ENCODE results near the gene KATNAL2. TPM values are rescaled to one million over a fixed set of nuclear protein-coding genes. Genes with fewer than 3 reads are reported as not detected.
"Not testable (repeated sequence)": the region's sequence is repeated elsewhere in the genome, so short reads cannot be mapped to it uniquely, and the experiment has no call there.

KATNAL2 gene
- total RNA-seq, 1 experiment from 2014 or later, result 2.0 TPM

DNA sequence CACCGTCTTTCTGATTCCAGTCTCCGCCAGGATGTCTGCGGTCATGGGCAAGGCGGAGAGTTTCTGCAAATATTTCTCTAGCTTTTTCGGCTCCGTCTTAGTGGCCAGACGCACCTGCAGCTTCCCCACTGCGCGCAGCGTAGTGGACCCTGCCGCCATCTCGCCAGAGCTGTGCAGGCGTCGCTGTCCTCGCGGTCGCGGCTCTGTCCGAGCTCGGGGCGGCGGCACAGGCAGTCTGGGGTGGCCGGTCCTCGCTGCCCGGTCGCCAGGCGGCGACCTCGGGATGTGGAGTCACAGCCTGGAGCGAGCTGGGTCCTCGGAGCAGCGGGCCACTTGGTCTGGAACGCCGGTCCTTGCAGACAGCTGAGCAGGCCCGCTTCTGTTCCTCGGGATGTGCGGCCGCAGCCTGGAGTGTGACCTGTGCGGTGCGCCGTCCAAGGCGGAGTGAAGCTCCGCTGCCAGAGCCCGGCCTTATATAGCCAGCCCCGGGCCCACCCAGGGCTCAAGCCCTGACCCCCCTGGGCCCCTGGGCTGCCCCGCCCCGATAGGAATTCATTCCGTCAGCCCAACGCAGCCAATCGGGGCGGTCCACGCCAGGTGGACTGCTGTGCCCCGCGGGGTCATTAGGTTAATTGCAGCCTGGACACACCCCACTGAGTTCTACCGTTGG lies 112.4 kb downstream of the KATNAL2 start:
- CTCF ChIA-PET; H3K36me3 ChIP-seq (ENCODE audit: low read depth, low read length); H3K9me2 ChIP-seq (replicated peaks; ENCODE audit: low read length); H4K20me1 ChIP-seq (ENCODE audit: low read length); POLR2A ChIA-PET (ENCODE audit: unreplicated experiment); intact Hi-C loops (cut with micrococcal nuclease); H3K9me3 ChIP-seq (ENCODE audit: low read length); DNase-seq; H3K4me1 ChIP-seq (ENCODE audit: insufficient read depth, low read length); H3K4me3 ChIP-seq (ENCODE audit: low read length); H3K4me2 ChIP-seq (ENCODE audit: low read length); H3K9ac ChIP-seq (ENCODE audit: low read length); H3K27ac ChIP-seq (ENCODE audit: low read length); H2AFZ ChIP-seq (ENCODE audit: low read length); H3K27me3 ChIP-seq (ENCODE audit: low read length); H3K79me2 ChIP-seq (ENCODE audit: low read length); H3F3A ChIP-seq (ENCODE audit: low read length, unreplicated experiment); ATAC-seq; BruUV-seq (replicated peaks): not testable (repeated sequence)

DNA sequence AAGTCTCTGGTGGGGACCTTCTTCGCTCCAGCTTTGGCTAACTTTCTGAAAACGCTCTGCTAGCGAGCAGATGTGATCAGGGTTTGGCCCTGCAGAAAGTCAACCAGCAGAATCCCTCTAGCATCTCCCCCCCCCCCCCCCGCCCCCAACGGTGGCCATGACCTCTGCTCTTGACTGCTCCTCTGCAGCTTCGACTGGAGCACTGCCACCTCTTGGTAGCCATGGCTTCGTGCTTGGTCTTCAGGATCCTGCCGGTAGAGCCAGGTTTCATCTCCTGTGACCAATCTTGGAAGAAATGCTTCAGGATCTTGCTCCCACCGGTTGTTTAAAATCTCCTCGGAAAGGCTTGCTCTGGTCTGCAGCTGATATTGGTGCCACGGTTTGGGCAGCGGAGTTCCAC lies 113.5 kb downstream of the KATNAL2 start:
- DNase-seq; H3K79me2 ChIP-seq (ENCODE audit: low read length); H3K9me2 ChIP-seq (replicated peaks; ENCODE audit: low read length); intact Hi-C loops (cut with micrococcal nuclease); H3K27me3 ChIP-seq (ENCODE audit: low read length); H3K4me3 ChIP-seq (ENCODE audit: low read length); H4K20me1 ChIP-seq (ENCODE audit: low read length); H3K4me1 ChIP-seq (ENCODE audit: insufficient read depth, low read length); H3K9ac ChIP-seq (ENCODE audit: low read length); CTCF ChIA-PET; ATAC-seq; H2AFZ ChIP-seq (ENCODE audit: low read length); POLR2A ChIA-PET (ENCODE audit: unreplicated experiment); H3F3A ChIP-seq (ENCODE audit: low read length, unreplicated experiment); H3K9me3 ChIP-seq (ENCODE audit: low read length); H3K36me3 ChIP-seq (ENCODE audit: low read depth, low read length); BruUV-seq (replicated peaks); H3K4me2 ChIP-seq (ENCODE audit: low read length); H3K27ac ChIP-seq (ENCODE audit: low read length): not testable (repeated sequence)

DNA sequence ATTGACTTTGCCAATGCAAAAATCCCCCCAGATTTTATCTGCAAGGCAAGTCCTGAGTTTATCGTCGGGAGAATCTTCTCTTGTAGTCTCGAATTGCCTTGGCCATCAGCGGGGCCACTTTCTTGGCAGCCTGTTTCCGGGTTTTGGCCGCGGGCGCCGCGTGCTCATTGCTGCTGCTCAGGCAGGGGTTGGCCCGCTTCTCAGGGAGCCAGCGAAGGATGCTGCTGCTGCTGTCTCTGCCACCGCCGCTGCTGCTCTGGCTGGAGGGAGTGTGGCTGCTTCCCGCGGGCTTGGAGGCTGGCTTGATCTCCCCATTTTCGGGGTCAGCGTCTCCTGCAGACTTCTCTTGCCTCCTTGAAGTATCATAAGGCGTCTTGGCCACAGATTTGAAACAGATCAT lies 115.5 kb downstream of the KATNAL2 start:
- Histone ChIP-seq H3K27me3 (ENCODE audit: low read length) (no peaks in the 10 kb centered on the region), H3F3A (ENCODE audit: low read length, unreplicated experiment) (no peaks in the 10 kb centered on the region), H3K9me3 (ENCODE audit: low read length) (no peaks in the 10 kb centered on the region), H3K4me2 (ENCODE audit: low read length) (no peak overlapping the region), H3K9ac (ENCODE audit: low read length) (no peak overlapping the region), H2AFZ (ENCODE audit: low read length) (no peak overlapping the region), H3K9me2 (replicated peaks; ENCODE audit: low read length) (no peaks in the 10 kb centered on the region), H4K20me1 (ENCODE audit: low read length) (no peaks in the 10 kb centered on the region), H3K27ac (ENCODE audit: low read length) (no peak overlapping the region), H3K36me3 (ENCODE audit: low read depth, low read length) (no peaks in the 10 kb centered on the region), H3K4me1 (ENCODE audit: insufficient read depth, low read length) (no peaks in the 10 kb centered on the region), H3K79me2 (ENCODE audit: low read length) (no peaks in the 10 kb centered on the region), H3K4me3 (ENCODE audit: low read length) (no peak overlapping the region)
- intact Hi-C loops (cut with micrococcal nuclease), result no loop called here
- ChIA-PET POLR2A (ENCODE audit: unreplicated experiment) (no interaction called here), CTCF (no interaction called here)
- ATAC-seq (no peak), DNase-seq (no peak)
- TF ChIP-seq EZH2phosphoT487 (IDR thresholded peaks at IDR 0.05; ENCODE audit: borderline replicate concordance, low read length) (no peak), EZH2 (IDR thresholded peaks at IDR 0.05; ENCODE audit: low read length, unreplicated experiment) (no peak)
- TF ChIP-seq, protein P1, sequence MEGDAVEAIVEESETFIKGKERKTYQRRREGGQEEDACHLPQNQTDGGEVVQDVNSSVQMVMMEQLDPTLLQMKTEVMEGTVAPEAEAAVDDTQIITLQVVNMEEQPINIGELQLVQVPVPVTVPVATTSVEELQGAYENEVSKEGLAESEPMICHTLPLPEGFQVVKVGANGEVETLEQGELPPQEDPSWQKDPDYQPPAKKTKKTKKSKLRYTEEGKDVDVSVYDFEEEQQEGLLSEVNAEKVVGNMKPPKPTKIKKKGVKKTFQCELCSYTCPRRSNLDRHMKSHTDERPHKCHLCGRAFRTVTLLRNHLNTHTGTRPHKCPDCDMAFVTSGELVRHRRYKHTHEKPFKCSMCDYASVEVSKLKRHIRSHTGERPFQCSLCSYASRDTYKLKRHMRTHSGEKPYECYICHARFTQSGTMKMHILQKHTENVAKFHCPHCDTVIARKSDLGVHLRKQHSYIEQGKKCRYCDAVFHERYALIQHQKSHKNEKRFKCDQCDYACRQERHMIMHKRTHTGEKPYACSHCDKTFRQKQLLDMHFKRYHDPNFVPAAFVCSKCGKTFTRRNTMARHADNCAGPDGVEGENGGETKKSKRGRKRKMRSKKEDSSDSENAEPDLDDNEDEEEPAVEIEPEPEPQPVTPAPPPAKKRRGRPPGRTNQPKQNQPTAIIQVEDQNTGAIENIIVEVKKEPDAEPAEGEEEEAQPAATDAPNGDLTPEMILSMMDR (conservative IDR thresholded peaks at IDR 0.05; ENCODE audit: low read depth, low read length), result no peak
- BruUV-seq (replicated peaks), result no TSS peak

DNA sequence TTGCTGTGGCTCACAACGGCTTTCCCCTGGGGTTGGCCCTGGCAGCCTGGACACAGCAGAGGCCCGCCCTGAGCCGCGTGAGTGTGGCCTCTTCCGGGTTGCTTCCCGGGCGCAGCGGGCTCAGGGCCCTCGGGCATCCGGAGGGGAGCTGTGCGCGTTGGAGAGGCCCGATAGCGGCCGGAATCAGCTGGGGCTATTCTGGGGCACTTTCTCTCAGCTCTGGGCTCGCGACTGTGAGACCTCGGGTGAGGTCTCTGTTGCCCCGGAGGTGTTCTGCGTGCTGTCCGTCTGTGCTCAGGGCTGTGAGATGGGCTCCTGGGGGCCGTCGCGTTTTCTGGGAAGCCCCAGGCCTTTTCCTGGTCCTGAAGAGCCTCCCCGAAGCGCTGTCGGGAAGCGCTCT lies 117.2 kb downstream of the KATNAL2 start:
- H3K4me1 ChIP-seq (ENCODE audit: insufficient read depth, low read length); H2AFZ ChIP-seq (ENCODE audit: low read length); H3K79me2 ChIP-seq (ENCODE audit: low read length); H3K9ac ChIP-seq (ENCODE audit: low read length); H3K9me3 ChIP-seq (ENCODE audit: low read length); POLR2A ChIA-PET (ENCODE audit: unreplicated experiment); H3K27ac ChIP-seq (ENCODE audit: low read length); H3K9me2 ChIP-seq (replicated peaks; ENCODE audit: low read length); H3K4me2 ChIP-seq (ENCODE audit: low read length); H4K20me1 ChIP-seq (ENCODE audit: low read length); CTCF ChIA-PET; intact Hi-C loops (cut with micrococcal nuclease); H3K27me3 ChIP-seq (ENCODE audit: low read length); ATAC-seq; BruUV-seq (replicated peaks); H3K4me3 ChIP-seq (ENCODE audit: low read length); H3K36me3 ChIP-seq (ENCODE audit: low read depth, low read length); DNase-seq; H3F3A ChIP-seq (ENCODE audit: low read length, unreplicated experiment): not testable (repeated sequence)

Data from PC-3 (cell line).